GM19328 (cell line): ENCODE measurements around the gene PLEKHB2.
"Not testable (repeated sequence)": the region's sequence is repeated elsewhere in the genome, so short reads cannot be mapped to it uniquely, and the experiment has no call there.

Source experiments
- ATAC-seq: cut with Tn5 transposase; IDR thresholded peaks from one replicate; pipeline ENCODE4 v1.9.1; 2021; ENCODE audit warnings: mild to moderate bottlenecking, moderate library complexity; ENCODE audit not compliant: unreplicated experiment

The PLEKHB2 gene

GRCh38 chr2:131105156-131105949 is at the start of gene PLEKHB2:
TSS of gene PLEKHB2 (plus strand) at chr2:131105336. CDS start at chr2:131120942, 15,606 bp downstream.
- ATAC-seq, result peak; percentile 72

- ATAC-seq, result no peak
These were observed 48.8 kb upstream of the PLEKHB2 start for GRCh38 chr2:131056204-131056931.

- ATAC-seq, result no peak
These were observed 48.2 kb upstream of the PLEKHB2 start for GRCh38 chr2:131056932-131057287.

GRCh38 chr2:131058214-131058843 is 46.8 kb upstream of the PLEKHB2 start:
- no peak for ATAC-seq

DNA sequence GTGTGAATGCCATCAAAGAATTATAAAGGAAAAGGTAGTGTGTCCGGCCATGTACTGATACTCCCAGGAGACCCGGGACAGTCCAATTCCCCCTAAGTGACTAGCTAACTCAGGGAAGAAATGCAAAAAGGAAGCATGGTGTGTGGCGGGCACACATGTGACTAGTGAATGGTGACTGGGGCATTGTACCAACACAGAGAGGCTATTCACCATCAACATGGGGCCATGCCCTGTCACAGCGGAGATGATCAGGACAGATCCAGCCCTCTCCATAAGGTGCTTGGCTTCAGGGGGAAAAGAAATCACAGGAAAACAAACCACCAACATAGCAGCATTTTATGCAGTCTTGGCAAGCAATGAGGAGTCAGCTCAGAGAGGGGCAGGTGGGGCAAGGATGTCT is 46.2 kb upstream of the PLEKHB2 start:
- no peak for ATAC-seq

- ATAC-seq, result no peak
These were observed 41.4 kb upstream of the PLEKHB2 start for GRCh38 chr2:131063501-131064283.

DNA sequence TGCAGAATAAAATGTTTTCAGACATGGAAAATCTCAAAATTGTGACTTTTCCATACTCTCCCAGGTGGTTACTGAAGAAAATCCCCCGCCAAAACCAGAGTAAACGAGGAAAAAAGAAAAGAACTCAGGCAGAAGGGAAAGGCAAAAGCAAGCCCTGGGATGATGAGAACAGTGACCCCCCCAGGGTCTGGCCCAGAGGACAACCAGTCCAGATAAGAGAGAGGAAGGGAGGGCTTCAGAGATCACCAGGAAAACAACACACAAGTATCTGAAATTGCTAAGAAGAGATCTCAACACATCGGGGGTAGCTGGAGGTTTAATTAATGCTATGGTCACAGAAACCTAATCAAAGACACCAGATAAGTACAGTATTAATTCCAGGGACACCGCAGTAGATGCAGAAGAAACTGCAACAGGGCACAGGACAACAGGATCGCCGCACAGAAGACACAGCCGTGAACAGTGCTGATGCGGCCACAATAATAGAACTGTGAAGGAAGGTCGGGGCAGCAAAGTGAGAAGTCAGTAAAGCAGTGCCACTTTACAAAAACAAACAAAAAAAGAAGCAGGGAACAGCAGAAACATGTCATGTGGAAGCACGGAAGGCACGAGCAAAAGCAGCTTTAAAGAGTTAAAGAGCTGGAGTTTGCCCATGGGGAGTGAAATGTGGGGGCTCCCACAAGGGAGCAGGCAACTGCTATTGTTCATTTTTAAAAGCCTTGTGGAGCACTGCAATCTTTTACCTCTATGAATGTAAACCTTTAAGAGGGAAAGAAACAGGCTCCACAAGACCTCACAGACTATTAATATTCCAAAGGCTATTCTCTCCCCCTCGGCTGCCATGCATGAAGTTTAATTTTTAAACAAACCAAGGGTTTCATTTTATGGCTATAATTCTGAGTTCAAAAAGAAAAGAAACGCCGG is 40.3 kb upstream of the PLEKHB2 start:
- no peak for ATAC-seq

DNA sequence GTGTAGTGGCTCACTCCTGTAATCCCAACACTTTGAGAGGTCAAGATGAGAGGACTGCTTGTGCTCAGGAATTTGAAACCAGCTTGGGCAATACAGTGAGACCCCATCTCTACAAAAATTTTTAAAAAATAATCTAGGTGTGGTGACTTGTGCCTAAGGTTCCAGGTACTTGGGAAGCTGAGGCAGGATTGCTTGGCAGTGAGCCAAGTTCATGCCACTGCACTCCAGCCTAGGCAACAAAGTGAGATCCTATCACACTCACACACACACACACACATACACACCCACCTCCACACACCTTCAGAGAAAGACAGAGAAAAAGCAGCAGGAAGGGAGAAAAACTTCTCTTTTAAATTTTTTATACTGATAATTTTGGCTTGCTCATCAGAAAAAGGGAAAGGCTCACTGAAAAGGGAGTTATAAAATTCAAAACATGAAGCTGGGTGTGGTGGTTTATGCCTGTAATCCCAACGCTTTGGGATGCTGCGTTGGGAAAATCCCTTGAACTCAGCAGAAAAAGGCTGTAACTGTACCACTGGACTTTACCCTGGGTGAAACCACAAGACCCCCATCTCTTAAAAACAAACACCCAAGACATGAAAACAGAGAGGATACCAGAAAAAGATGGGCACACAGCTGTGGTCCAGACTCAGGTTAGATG is 37.5 kb upstream of the PLEKHB2 start:
- no peak for ATAC-seq

- not testable (repeated sequence) for ATAC-seq
These were observed 37.0 kb upstream of the PLEKHB2 start for GRCh38 chr2:131068172-131068571.

DNA sequence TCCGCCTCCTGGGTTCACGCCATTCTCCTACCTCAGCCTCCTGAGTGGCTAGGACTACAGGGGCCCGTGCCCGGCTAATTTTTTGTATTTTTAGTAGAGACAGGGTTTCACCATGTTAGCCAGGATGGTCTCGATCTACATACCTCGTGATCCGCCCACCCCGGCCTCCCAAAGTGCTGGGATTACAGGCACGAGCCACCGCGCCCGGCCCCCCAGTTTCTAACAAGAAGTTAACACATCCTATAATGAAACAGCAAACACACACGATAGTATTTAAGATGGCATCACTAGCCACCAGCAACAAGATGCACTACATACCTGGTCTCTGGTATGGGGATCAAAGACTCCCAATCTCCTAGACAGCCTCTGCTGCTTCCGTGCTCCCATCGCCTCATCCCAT is 29.6 kb upstream of the PLEKHB2 start:
- ATAC-seq, result not testable (repeated sequence)

DNA sequence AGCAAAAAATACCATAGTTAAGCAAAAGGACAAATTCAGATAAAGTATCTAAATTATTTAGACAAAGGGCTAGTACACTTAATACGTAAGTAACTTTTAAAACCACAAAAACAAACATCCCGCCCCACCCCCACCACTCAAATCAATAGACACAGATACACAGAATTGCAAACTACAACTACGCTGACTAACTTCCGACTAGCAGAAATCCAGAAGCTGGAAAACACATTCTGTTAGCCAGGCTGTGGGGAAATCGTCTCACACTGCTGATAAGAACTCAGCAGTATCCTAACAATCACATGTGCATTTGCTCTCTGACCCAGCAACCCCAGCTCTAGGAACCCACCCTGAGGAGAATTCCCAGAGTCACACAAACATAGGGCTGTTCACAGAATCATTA is 28.4 kb upstream of the PLEKHB2 start:
- no peak for ATAC-seq

DNA sequence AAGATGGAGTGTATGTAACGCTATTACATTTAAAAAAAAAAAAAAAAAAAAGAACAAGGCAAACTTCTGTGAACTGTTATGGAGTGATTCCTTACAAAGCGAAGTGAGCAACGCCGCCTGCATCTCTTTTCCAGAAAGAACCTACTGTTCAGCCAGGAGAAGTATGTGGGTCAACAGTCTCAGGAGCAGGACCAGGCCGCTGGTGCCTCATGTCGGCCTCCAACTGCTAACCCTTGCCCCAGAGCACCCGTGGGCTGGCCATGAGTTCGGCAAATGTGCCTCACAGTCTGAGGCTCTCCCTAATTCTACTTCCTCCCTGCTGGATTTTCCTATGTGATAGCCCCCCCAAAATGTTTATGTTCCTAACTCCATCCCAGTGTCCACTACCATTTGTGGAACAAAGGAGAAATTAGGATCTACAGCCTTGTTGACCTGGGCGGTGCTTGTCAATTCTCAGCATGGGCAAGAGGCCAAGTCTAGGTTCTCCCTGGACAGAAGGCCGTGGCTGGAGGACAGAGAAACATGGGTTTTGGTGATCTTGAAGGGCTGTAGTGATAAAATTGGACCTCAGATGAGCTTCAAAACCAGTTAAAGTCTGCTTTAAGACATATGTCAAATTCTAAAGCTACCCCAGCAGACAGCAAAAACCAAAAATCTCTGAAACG is 27.8 kb upstream of the PLEKHB2 start:
- ATAC-seq, result no peak

- ATAC-seq, result no peak
These were observed 27.2 kb upstream of the PLEKHB2 start for GRCh38 chr2:131077966-131078365.

GRCh38 chr2:131079931-131080330 is 25.2 kb upstream of the PLEKHB2 start:
- not testable (repeated sequence) for ATAC-seq

DNA sequence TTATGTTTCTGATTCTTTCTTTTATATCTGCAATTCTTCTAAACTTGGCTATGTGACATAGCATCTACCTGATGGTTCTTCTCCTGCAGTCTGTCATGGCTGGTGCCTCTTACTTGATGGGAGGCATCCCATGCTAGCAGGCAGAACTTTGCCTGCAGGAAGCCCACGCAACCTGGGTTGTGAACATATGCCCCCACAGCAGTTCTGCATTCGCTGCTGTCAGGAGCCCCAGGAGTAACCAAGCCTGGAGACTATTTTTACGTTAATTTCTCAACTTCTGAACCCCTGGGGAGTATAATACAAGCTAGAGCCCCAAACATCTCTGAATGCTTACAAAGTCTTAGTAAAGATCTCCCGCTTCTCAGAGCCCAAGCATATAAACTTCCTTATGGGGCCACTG is 23.9 kb upstream of the PLEKHB2 start:
- ATAC-seq, result no peak

DNA sequence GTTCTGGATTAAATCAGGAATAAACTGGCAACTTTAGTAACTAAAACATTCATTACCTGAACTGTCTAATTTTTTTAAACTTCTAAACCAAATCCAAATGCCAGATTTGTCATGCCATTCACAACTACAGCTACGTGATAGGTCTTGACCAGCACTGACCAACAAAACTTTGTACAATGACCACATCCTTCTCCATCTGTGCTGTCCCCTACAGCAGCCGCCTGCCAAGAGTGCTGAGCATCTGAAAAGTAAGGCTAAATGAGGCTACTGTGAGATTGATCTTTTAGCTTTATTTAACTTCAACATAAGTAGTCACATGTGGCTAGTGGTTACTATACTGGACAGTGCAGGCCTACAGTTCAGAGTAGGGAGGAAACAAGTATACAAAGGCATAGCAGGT is 19.5 kb upstream of the PLEKHB2 start:
- ATAC-seq, result no peak

GRCh38 chr2:131092458-131093005 is 12.6 kb upstream of the PLEKHB2 start:
- ATAC-seq, result no peak

DNA sequence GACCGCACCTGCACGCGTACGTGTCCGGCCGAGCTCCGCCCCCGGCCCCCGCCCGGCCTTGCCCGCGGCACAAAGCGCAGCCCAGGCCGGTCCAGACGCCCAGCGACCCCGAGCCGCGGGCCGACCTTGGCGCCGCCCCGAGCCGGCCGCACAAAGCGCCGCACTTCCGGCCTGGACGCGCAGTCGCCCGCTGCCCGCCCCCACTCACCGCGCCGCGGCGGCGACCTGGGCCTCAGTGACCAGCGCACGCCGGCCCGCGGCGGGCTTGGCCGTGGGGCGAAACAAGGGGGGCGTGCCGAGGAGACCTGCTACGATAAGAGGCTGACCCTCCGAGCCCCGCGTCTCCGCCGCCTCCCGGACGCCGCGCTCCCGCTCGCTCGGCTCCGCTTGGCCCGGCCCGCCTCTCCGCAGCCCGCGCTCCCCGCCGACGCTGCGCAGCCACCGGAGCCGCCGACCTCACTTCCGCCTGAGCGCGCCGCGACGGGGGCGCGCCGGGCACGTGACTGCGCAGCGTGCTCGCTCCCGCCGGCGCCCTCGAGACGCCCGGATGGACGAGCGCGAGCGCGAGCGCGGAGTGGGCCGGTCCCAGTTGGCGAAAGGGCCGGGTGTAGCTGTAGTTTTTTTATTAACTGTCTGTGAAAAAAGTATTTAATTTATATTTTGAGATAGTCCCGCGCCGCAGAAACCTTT is 12.0 kb upstream of the PLEKHB2 start, which contains the start of gene FAM168B:
FAM168B (minus strand) TSS at position 455 of the 690 bp plus-strand sequence. CDS start 10,814 bp downstream, outside the sequence.
- peak; percentile 73 for ATAC-seq
